Right lobe of liver (tissue), 6 donors: Measurements from ENCODE around the gene HOTAIR. TPM values are rescaled to one million over a fixed set of nuclear protein-coding genes. Genes with fewer than 3 reads are reported as not detected.

Experiments
- ATAC-seq, 4 donors: fragments of 200-7000 bp; cut with Tn5 transposase; one replicate each; pipeline ENCODE4 v1.9.1; 2020; ENCODE audit warnings: mild to moderate bottlenecking in 4 of 4, moderate library complexity in 4 of 4
- DNase-seq, 3 donors: peaks; one replicate each; pipeline ENCODE4 v3.0.0-alpha.2; 2020
- H3K27ac ChIP-seq, 3 donors: fragments of 200-600 bp; one replicate each; pipeline ENCODE4 v1.8.0; 2022
- H3K27me3 ChIP-seq, 2 donors: fragments of 200-600 bp; one replicate each; pipeline ENCODE4 v1.8.0; 2022
- H3K36me3 ChIP-seq, 4 donors: fragments of 200-600 bp; sonication (generic) in 1 of 4; one replicate each; pipeline versions ENCODE4 v1.5.1 to v1.8.0; 2017 to 2022; ENCODE audit warnings: control low read depth in 1 of 4
- H3K4me1 ChIP-seq, 4 donors: fragments of 200-600 bp; sonication (generic) in 1 of 4; one replicate each; pipeline versions ENCODE4 v1.5.1 to v1.8.0; 2017 to 2022; ENCODE audit warnings: control low read depth in 1 of 4
- H3K4me3 ChIP-seq, 3 donors: fragments of 200-600 bp; one replicate each; pipeline ENCODE4 v1.8.0; 2022
- H3K9me3 ChIP-seq, 4 donors: fragments of 200-600 bp; sonication (generic) in 1 of 4; one replicate each; pipeline versions ENCODE4 v1.5.1 to v1.8.0; 2017 to 2022; ENCODE audit warnings: control low read depth in 1 of 4
- CTCF ChIP-seq, 4 donors: fragments of 200-600 bp in 3 of 4; fragments of 450-650 bp in 1 of 4; IDR thresholded peaks; one replicate each; pipeline versions ENCODE4 v1.5.1 to v1.8.0; 2016 to 2022; ENCODE audit warnings: antibody characterized with exemption in 4 of 4, mild to moderate bottlenecking in 2 of 4
- POLR2A ChIP-seq: fragments of 450-650 bp; IDR thresholded peaks from one replicate; pipeline ENCODE4 v1.6.1; 2017; ENCODE audit warnings: antibody characterized with exemption, mild to moderate bottlenecking
- WGBS: methylation state at CpG from one replicate; pipeline ENCODE4 v1.1.6; 2018; ENCODE audit warnings: low coverage, low lambda C conversion rate; ENCODE audit not compliant: insufficient coverage; ENCODE audit errors: missing lambda C conversion rate; 5-methylcytosine and 5-hydroxymethylcytosine counted together
- intact Hi-C, 2 donors: fragments of 100-400 bp; cut with DNase I; formaldehyde crosslinking; loops; one replicate each; pipeline versions ENCODE4 v1.11.2 to v1.14.1; 2022
- total RNA-seq, 6 experiments: library from RNA; depleted of rRNA in 2 of 6; stranded (reverse); fragments of >200 nt in 2 of 6; fragmentation: NEBNext Ultra II Directional in 3 of 6; extraction: Animal tissue kit (Norgen Biotek cat#: 25700) in 3 of 6; gene quantifications; one replicate each; pipeline versions ENCODE4 v1.1.0 to v1.2.4, GENCODE V29; 2016 to 2023
- donor health status: DM: no; HTN: yes; CAD: no.
- donor health status: DM: no; HTN: no; CAD: no.
- donor health status: DM: no; HTN: no; CAD: no.
- donor health status: DM: no; HTN: yes; CAD: no.
- donor health status: DM: no; HTN: yes; CAD: no.

Gene HOTAIR
- total RNA-seq, 6 experiments from 2014 or later = not detected

GRCh38 chr12:53947743-53948142, 27.0 kb downstream of the HOTAIR start:
- Histone ChIP-seq H3K36me3 (no peaks in the 10 kb centered on the region), H3K4me3 (no peak overlapping the region), H3K27ac (no peak overlapping the region), H3K27me3 (peaks cover 8 to 60% of the 10 kb centered on the region in 2 donors), H3K4me1 (peaks cover 0 to 3% (median 0%) of the 10 kb centered on the region in 4 donors), H3K9me3 (no peaks in the 10 kb centered on the region)
- ATAC-seq (no peak), DNase-seq (no peak)
- intact Hi-C loops = no loop called here
- TF ChIP-seq CTCF (IDR thresholded peaks at IDR 0.05) (no peak), POLR2A (no peak)

- H3K4me3 ChIP-seq = no peak overlapping the region
- H3K4me1 ChIP-seq = no peaks in the 10 kb centered on the region
- no peak overlapping the region for H3K27ac ChIP-seq
- intact Hi-C loops = no loop called here
- DNase-seq = no peak
- TF ChIP-seq CTCF (IDR thresholded peaks at IDR 0.05) (no peak), POLR2A (no peak)
- H3K27me3 ChIP-seq = peaks cover 4 to 47% of the 10 kb centered on the region in 2 donors
- no peaks in the 10 kb centered on the region for H3K9me3 ChIP-seq
- WGBS = 8% methylated on average over 25 of the region's 51 CpGs
- ATAC-seq = no peak
- H3K36me3 ChIP-seq = no peaks in the 10 kb centered on the region
These were observed 29.6 kb downstream of the HOTAIR start for GRCh38 chr12:53944907-53945847.

GRCh38 chr12:53944209-53944608, 30.5 kb downstream of the HOTAIR start:
- DNase-seq (no peak), ATAC-seq (no peak)
- Histone ChIP-seq H3K36me3 (no peaks in the 10 kb centered on the region), H3K4me3 (no peak overlapping the region), H3K27ac (no peak overlapping the region), H3K4me1 (no peaks in the 10 kb centered on the region), H3K27me3 (peaks cover 4 to 53% of the 10 kb centered on the region in 2 donors), H3K9me3 (no peaks in the 10 kb centered on the region)
- WGBS = 10% methylated on average over 4 of the region's 4 CpGs
- intact Hi-C loops = no loop called here
- TF ChIP-seq CTCF (IDR thresholded peaks at IDR 0.05) (no peak), POLR2A (no peak)

- H3K4me1 ChIP-seq = no peaks in the 10 kb centered on the region
- no peaks in the 10 kb centered on the region for H3K9me3 ChIP-seq
- H3K36me3 ChIP-seq = no peaks in the 10 kb centered on the region
- DNase-seq = no peak
- no peak for TF ChIP-seq POLR2A
- no peak for TF ChIP-seq CTCF (IDR thresholded peaks at IDR 0.05)
- WGBS = 6% methylated on average over 2 of the region's 2 CpGs
- H3K4me3 ChIP-seq = no peak overlapping the region
- no peak overlapping the region for H3K27ac ChIP-seq
- peaks cover 8 to 64% of the 10 kb centered on the region in 2 donors for H3K27me3 ChIP-seq
- ATAC-seq = no peak
- intact Hi-C loops = no loop called here
These were observed 32.2 kb downstream of the HOTAIR start for GRCh38 chr12:53942467-53942997.
